ENCODE data around the gene CACNA1D. TPM values are rescaled to one million over a fixed set of nuclear protein-coding genes. Genes with fewer than 3 reads are reported as not detected.

CACNA1D gene
- total RNA-seq, 2 experiments from 2014 or later: not detected

GRCh38 chr3:53763353-53763752 lies 268.9 kb downstream of the CACNA1D start:
- no peak for TF ChIP-seq CTCF (IDR thresholded peaks at IDR 0.05)
- no peak for DNase-seq
- intact Hi-C loops (cut with micrococcal nuclease): no loop called here
- ChIA-PET POLR2A (interaction anchor here (0.7 kb wide), 1 partner anchor 46 kb away, joined by 3 read pairs; no protein-coding TSS in a partner anchor), CTCF (no interaction called here)
- Mint-ChIP-seq H3K27ac (no peak overlapping the region), H3K9me3 (no peaks in the 10 kb centered on the region), H3K27me3 (peaks cover 6% of the 10 kb centered on the region), H3K4me1 (ENCODE audit: low read depth) (no peaks in the 10 kb centered on the region), H3K36me3 (ENCODE audit: low read depth) (no peaks in the 10 kb centered on the region), H3K4me3 (no peak overlapping the region)
- no peak for ATAC-seq

GRCh38 chr3:53764026-53764775 lies 269.8 kb downstream of the CACNA1D start:
- intact Hi-C loops (cut with micrococcal nuclease): no loop called here
- no peak for ATAC-seq
- POLR2A ChIA-PET: interaction anchor here (0.7 kb wide), 1 partner anchor 47 kb away, joined by 3 read pairs; no protein-coding TSS in a partner anchor
- no peak for DNase-seq
- Mint-ChIP-seq H3K27me3 (peaks cover 6% of the 10 kb centered on the region), H3K27ac (no peak overlapping the region), H3K4me3 (no peak overlapping the region), H3K4me1 (ENCODE audit: low read depth) (no peaks in the 10 kb centered on the region), H3K36me3 (ENCODE audit: low read depth) (no peaks in the 10 kb centered on the region), H3K9me3 (no peaks in the 10 kb centered on the region)
- CTCF ChIA-PET: no interaction called here
- TF ChIP-seq CTCF (IDR thresholded peaks at IDR 0.05): no peak

GRCh38 chr3:53765753-53766152 lies 271.3 kb downstream of the CACNA1D start:
- Mint-ChIP-seq H3K4me1 (ENCODE audit: low read depth) (no peaks in the 10 kb centered on the region), H3K27me3 (peaks cover 3% of the 10 kb centered on the region), H3K4me3 (no peak overlapping the region), H3K36me3 (ENCODE audit: low read depth) (no peaks in the 10 kb centered on the region), H3K27ac (no peak overlapping the region), H3K9me3 (no peaks in the 10 kb centered on the region)
- TF ChIP-seq CTCF (IDR thresholded peaks at IDR 0.05): no peak
- intact Hi-C loops (cut with micrococcal nuclease): no loop called here
- ChIA-PET POLR2A (no interaction called here), CTCF (no interaction called here)
- DNase-seq: no peak
- ATAC-seq: no peak

GRCh38 chr3:53766706-53767105 lies 272.3 kb downstream of the CACNA1D start:
- peaks cover 3% of the 10 kb centered on the region for H3K27me3 Mint-ChIP-seq
- H3K9me3 Mint-ChIP-seq: no peaks in the 10 kb centered on the region
- DNase-seq (no peak), ATAC-seq (no peak)
- no peaks in the 10 kb centered on the region for H3K4me1 Mint-ChIP-seq (ENCODE audit: low read depth)
- H3K36me3 Mint-ChIP-seq (ENCODE audit: low read depth): no peaks in the 10 kb centered on the region
- POLR2A ChIA-PET: no interaction called here
- intact Hi-C loops (cut with micrococcal nuclease): no loop called here
- no peak overlapping the region for H3K27ac Mint-ChIP-seq
- no peak for TF ChIP-seq CTCF (IDR thresholded peaks at IDR 0.05)
- CTCF ChIA-PET: interaction anchor here (1.3 kb wide), 1 partner anchor 57 kb away, joined by 4 read pairs; no protein-coding TSS in a partner anchor
- H3K4me3 Mint-ChIP-seq: no peak overlapping the region

Measured in activated CD8-positive, alpha-beta T cell treated with anti-CD3 and anti-CD28 coated beads for 36 hours (primary cell).